ENCODE data around the gene ZNF552.

ZNF552 gene

DNA sequence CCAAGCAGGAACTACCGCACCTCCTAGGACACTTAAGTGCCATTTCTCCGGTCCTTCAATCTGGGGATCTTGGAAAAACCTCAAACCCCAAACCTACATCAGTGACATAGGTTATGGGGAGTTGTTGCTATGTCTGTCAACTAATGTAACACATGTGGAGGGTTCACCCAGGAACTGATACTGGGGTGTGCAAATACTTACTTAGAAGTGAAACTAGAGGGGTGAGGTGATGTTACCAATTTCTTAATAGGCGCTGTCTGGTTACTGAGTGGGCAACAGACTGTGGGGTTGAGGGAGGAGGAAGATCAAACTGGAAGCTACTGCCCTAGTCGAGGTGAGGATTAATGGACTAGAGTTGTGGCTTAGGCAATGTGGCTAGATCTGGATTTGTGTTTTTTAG, 43.3 kb downstream of the ZNF552 start:
- no peak for DNase-seq

DNA sequence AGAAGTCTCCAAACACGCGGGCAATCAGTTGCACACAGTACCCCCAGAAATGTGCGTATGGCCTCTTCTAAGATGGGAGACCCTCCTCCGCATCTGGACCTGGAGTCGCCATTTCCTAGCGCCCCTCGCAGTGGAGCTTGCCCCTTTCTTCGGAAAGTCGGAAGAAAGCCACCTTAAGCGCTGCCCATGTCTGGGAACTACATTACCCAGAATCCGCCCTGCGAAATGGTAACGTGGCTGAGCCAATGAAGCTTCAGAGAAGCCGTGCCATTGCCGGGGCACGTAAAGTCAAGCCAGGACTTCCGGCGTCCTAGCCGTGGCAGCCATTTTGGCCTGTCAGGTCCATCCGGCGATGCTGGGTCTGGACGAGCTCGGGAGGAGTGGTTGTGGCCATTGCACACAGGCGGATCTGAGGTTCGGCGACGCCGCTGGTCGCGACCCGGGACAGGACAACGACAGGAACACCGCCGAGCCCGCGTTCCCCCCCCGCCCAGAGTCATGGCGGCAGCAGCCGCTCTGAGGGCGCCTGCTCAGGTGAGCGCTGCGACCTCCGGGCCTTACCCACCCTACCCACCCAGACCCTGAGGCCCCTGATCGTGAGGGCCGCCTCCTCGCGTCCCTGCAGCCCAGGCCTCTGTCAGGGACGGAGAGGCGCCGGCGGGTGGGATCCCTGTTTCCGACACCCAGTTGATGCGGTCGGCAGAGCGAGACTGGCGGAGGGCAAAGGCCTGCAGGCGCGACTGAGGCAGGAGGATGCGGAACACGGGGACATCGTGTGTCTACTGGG, 45.2 kb downstream of the ZNF552 start, which contains the start of gene ZNF586:
Gene ZNF586 (plus strand): TSS at position 332 of the 787 bp plus-strand sequence. CDS start 167 bp downstream, at position 499.
- peak; percentile 82 for DNase-seq

DNA sequence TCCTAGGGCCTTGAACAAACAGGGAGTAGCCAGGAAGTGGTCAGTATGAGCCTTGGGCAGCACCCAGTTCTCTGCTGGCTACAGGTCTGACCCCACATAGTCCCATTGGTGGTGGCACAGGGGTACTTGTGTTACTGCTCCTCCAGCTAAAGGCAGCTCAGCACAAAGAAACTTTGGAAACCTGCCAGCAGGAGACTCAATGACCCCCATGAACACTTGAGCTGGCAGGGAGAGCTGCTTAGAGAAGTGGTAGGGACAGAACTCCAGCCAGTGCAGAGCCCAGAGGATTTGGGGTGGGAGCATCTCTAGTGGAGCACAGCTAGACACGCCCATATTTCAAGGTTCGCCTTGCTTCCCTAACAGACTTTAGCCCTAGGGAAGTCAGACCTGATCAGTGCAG, 55.6 kb downstream of the ZNF552 start:
- DNase-seq = no peak

DNA sequence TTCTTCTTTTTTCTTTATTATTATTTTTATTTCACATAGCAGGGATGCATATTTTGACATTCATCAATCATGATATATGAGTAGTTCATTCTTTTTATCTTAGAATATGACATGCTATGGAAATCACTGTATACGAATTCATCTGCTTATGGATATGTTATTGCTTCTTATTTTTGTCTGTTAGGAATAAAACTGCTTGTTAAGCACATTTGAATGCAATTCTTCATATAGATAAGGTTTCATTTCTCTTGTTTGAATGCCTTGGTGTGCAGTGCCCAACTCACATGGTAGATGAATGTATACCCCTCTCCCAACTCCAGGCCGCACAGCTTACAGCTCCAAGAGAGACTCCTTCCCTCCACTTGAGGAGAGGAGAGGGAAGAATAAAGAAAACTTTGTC, 56.8 kb downstream of the ZNF552 start:
- no peak for DNase-seq

All from T1000 (cell line).